NK-92 (cell line): ENCODE results near the gene SMAD3.

Experiments used
- DNase-seq: peaks from one replicate; lab custom pipeline; 2025; ENCODE audit not compliant: unreplicated experiment; lab: John Stamatoyannopoulos, UW

The SMAD3 gene

DNA sequence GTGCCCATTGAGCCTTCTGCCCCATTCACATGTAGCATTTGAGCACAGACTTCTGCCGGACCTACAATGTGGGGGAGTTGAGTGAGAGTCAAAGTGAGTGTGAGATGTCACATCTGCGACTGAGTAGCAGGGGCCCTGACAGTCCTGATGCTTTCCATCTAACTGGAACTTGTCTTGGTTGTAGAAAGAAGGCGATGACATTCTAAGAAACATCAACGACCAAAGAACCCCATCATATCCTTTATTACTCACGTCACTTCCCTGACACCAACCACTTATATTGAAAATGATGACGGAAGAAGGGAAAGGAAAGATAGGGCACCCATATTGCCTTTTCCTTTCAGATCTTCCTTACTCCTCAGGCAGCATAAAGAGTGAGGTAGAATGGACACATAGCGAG lies 30.5 kb downstream of the SMAD3 start:
- no peak for DNase-seq

DNA sequence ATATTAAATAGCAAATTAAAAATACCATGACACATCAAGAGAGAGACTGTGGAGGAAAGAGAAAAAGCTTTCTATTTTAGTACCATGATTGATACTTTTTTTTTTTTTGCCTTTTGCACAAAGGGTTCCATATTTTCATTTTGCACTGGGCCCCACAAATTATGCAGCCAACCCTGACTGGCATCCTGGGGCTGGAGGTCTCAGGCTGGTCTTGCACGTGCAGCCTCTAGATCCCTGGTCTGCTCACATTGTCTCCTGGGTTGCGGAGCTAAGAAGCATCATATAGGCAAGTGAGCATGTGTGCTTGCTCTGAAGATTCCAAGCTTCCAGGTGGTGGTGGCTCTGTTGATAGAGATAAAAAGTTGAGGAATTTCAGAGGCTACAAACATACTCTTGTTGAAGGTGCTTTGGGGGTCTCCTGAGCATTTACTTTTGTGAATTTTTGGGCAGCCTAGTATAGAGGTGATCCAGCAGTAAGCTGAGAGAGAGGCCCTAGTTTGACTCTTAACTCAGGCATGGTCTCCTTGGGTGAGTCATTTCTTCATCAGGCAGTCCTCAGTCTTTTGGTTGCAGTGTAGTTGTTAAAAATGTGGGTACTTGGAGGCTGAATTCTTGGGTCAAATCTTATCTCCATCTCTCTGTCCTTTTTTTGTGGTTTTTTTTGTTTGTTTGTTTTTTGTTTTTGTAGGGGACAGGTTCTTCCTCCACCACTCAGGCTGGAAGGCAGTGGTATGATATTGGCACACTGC lies 31.3 kb downstream of the SMAD3 start:
- no peak for DNase-seq

DNA sequence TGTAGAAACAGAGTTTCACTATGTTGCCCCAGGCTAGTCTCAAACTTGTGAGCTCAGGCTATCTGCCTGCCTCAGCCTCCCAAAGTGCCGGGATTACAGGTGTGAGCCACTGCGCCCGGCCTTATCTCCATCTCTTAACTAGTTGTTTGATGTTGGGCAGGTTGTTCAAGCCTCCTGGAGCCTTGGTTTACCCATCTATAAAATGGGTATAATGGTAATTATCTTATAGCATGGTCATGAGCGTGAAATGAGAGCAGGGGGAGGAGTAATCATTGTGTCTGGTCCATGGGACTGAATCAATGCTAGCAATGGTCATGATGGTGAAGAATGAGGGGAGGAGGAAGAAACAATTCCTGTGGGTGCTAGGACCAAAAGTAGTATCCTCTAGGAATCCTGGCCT lies 32.0 kb downstream of the SMAD3 start:
- no peak for DNase-seq

DNA sequence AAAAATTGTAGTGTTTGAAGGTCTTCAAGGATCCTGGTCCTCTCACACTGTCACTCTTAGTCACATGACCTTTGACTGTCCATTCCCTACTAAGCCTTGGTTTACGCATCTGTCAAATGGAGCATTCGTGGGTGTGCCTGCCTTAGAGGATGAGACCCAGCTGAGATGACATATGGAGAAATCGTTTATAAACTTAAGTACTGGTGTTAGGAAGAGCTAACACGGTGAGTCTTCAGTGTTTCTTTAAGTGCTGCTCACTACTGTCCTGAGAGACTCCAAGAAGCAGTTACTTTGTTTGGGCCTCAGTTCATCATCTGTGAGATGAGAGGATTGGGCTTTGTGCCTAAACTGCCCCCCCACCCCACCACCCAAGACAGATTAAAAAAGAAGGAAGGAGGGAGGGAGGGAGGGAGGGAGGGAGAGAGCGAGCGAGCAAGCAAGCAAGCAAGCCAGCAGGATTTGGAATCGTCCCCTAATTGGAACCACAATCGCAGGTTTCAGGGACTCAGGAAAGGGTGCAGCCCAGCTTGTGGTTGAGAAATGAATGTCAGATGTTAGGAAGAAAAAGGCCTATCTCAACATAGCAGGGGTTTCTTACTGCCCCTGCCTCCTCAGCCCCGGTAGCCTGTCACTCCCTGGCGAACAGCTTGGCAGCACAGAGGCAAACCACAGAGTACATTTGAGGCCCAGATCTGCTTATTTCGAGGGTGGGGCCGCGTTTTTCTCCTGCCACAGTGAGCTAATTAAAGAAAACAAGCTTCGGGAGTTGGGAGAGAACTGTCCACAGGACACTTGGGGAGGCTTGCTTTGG lies 32.7 kb downstream of the SMAD3 start:
- DNase-seq = no peak

DNA sequence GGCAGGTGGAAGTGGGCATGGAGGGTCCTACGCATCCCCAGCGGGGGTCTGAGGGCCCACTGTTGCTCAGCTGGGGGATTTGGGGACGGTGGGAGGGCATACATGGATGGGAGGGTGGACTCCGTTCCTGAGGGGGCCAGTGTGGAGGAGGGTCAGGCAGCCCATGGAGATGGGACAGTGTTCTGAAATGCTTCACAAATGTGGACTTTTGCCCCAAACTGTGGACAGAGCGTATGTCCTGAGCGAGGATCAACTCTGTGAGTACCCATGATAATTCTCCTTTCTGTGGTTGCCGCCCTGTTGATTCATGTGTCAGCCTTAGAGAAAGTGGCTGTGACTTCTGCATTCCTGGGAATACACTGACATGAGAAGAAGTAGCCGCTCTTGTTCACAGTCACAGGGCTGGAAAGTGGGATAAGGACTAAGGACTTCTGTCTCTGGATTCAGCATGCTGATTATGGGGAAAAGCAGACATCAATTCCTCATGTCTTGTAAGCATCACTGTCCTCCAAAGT lies 33.4 kb downstream of the SMAD3 start:
- no peak for DNase-seq

DNA sequence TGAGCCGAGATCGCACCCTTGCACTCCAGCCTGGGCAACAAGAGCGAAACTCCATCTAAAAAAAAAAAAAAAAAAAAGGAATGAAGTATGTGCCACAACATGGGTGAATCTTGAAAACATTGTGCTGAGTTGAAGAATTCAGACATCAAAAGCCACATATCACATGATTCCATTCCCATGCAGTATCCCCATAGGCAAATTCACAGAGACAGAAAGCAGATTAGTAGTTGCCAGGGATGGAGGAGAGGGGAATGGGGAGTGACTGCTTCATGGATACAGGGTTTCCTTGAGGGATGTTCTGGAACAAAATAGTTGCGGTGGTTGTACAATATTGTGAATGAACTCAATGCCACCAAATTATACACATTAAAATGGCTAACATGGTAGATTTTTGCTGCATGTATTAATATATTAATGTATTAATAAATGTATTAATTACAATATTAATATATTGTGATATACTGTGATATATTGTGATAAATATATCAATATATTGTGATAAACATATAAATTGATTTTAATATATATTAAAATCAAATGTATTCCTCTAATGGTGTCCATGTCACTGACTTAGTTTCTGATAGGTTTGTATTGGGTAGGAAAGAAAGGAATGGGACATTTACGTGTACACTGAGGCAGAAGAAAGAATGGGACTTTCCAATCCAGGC lies 34.9 kb downstream of the SMAD3 start:
- DNase-seq = no peak

DNA sequence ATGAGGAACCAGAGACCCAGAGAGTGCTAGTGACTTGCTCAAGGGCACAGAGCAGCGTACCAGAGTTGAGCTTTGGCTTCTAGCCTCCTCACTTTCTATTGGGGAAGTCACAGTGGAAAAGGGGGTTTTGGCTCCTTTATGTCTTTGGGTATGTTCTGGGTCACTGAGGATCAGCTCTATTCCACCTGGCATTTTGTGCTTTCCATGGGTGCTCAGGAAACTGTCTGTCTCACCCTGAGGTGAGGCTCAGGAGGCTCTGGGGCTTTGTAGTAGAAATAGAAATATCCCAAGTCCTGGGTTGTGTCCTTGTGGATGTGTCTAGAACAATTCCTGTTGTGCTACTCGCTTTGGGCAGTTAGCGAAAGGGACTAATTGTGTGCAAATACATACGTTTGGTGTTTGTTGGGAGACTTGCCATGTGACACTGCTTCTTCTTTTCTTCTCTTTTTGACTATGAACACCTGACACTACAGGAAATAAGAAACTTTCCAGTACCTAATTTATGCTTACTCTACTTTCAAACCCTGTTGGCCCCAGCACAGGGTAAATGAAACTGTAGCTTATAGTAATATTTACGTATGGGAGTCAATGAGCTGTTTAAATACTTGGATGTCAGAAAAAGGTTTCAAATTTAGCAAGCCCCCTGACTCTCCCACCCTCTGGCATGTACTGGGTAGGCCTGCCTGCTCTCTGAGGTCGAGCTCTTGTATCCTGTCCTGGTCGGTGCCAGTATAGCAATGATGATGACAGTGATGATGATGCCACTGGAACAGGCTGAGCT lies 35.6 kb downstream of the SMAD3 start:
- DNase-seq = no peak

DNA sequence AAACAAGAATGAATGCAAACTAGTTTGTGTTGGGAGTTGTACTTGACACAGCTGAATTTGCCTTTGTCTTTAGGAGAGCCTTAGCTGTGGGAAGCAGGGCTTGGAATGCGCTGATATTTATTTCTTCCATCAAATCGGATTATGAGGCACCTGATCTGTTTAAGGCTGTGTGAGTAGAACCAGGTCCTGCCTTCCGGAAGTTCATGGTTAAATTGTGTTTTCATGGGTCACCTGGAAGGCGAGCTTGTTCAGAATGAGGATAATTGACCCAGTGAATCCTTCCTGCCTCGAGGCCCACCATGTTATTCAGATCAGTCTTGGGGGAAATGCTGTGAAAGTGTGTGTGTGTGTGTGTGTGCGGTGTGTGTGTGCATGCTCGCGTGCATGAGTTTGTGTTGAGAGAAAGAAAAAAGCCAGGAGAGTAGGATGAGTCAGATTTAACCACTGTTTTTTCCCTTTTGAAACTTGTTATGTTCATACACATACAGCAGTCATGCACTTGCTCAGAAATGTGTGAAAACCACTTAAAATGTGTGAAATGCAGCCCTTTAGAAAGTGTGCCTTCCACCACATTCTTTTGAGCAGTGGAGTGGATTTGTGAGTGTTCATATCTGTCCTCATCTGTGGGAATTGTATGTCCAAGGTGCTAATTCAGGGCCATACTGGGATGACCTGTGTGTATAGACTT lies 36.7 kb downstream of the SMAD3 start:
- DNase-seq = no peak

DNA sequence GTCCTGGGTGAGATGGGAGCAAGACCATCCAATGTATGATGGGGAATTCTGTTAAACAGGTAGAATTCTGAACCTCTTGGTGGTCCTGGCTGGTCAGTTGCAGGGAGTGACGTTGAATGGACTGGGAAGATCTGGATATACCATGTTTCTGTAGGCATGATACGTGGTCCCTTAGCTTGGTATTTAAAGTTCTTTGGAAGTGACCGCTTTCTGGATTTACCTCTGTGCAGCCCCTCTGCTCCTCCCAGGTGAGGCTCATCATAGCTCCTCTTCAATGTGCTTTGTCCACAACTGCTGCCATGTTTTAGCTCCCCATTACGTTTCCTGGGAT lies 37.2 kb downstream of the SMAD3 start:
- no peak for DNase-seq

DNA sequence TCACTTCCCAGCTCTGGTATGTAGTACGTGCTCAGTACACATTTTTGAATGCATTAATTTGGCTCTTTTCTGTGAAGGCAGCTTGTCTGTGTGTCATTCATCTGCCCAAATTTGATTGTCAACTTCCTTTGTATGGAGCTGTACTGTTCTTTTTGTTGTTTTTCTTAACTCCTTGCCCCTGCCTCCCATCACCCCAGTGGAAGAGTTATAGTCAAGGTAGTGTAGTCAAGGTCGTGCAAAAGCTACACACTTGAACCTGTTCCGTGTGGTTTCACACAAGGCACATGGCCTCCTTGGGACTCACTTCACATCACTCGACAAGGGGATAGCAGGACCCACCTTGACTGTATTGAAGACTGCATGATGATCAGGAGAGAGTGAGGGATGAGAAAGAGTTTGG lies 37.6 kb downstream of the SMAD3 start:
- DNase-seq = no peak

DNA sequence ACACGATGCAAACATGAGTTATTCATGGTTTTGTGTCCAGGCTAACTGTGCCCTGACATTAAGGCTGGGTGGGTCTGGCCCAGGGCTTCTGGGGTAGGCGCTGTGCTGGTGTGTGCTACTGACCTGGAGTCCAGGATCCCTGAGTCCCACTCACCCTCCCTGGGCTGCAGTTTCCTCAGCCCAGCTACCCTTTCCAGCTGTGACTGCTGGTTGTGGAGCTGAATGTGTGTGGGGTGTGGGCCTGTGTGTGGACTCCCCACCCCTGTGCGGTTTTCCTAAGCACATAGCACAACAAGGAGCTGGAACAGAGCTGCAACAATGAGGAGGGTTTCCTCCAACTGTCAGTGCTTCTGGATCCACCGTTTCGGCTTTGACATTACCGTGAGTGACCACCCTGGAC lies 38.0 kb downstream of the SMAD3 start:
- no peak for DNase-seq

DNA sequence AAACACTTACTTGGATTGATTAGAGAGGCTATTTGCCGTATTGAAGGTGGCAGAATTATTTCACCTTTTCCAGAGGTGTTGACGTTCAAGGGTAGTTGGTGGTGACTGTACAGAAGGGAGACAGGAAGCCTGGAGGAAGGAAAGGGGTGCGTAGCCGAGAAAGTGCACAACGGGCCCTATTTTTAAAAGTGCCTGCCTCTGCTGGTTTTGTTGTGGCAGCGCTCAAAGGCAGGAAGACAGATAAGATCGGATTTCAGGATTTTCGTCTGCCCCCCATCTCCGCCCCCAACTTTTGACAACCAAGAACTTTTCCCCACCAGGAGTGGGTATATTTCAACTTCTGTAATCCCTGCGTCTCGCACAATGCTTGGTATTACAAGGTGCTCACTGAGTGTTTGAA lies 38.5 kb downstream of the SMAD3 start:
- DNase-seq = no peak

DNA sequence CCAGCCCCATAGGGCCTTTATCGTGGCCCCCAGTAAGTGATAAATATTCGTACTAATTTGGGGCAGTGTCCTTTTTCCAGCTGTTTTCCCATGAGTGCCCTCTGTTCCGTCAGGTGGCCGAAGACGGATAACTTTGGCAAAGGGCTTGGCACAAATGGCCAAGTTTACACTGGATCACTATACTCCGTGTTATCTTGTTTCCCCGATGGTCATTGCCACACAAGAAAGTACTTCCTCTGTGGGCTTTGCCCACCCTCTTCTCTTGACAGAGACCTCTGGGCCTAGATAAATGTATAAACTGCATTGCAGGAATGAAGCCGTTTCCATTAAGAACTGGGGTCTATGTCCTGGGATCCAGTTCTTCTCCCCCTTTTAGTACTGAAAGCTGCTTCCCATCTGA lies 39.1 kb downstream of the SMAD3 start:
- no peak for DNase-seq

DNA sequence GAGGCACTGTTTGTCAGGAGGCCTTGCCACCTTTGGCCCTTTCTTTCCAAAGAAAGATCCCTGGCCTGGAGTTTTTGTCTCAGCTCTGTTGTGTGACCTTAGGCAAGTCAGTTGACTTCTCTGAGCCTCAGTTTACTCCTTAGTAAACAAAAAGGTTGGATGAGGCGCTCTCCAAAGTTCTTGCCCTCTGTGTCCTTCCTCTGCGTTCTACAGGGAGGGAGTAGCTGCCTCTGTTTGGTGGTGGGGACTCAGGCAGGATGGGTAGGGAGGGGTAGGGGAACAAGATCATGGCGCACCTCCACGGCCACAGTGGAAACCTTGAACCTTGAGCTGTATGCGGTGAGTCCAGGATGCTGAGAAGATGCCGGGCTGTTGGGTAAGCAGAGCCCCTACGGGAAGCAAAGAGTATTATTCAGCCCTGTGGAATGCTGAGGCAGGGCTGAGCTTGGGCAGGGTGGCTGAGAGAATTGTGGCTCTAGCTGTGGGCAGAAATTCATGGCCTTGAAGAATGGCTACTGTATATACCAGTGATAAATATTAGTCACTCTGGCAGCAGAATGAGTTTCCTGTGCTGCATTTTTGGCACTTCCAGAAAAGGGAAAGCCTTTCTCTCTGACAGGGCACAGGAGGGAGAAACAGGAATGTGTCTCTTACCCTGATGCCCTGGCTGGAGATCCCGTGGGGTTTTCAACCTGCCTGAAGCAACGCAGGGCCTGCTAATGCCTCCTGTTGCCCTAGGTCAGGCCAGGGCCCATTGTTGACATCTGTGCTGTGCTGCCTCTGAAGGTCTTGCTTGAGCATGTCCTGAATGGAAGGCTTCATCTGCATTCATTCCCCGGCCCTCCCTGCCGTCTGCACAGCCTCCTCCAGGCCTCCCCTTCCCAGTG lies 39.9 kb downstream of the SMAD3 start:
- DNase-seq = no peak

DNA sequence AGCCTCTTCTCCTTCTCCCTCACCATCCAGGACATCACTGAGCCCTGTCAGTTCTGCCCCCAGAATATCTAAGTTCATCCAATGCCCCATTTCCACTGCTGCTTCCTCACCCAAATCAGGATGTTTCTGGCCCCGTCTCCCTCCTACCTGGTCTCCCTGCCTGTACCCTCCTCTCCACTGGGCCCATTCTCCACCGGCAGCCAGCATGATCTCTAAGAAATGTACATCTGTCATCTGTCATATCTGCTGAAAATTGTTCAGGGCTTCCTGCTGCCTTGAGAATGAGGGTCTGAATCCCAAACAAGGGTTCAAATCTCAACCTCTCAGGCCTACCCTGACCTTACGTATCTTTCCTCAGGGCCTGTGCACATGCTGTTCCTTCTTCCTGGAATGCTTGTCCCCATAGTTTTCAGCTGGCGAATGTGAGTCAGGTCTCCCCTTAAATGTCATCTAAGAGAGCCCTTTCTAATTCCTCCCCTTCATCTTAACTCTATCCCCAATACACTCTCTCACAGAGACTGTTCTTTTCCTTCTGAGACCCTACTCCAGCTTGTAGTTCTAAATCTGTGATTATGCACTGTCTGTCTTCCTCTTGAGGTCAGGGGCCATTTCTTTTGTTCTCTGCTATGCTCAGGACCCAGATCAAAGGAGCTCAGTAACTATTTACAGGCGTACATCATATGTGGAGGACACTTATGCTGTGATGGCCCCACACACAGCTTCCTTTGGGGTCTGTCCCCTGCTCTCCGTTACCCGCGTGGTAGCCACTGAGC lies 40.8 kb downstream of the SMAD3 start:
- no peak for DNase-seq

DNA sequence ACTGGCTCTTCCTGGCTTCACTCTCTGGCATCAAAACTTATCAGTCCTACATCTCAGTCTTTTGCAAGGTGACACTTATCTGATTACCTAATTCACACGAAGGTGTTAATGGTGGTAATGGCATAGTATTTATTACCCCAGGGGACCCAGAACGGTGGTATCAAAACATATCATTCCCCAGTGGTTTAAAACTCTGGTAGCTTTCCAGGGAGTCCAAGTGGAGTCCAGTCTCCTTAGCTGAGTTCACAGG lies 41.3 kb downstream of the SMAD3 start:
- no peak for DNase-seq

DNA sequence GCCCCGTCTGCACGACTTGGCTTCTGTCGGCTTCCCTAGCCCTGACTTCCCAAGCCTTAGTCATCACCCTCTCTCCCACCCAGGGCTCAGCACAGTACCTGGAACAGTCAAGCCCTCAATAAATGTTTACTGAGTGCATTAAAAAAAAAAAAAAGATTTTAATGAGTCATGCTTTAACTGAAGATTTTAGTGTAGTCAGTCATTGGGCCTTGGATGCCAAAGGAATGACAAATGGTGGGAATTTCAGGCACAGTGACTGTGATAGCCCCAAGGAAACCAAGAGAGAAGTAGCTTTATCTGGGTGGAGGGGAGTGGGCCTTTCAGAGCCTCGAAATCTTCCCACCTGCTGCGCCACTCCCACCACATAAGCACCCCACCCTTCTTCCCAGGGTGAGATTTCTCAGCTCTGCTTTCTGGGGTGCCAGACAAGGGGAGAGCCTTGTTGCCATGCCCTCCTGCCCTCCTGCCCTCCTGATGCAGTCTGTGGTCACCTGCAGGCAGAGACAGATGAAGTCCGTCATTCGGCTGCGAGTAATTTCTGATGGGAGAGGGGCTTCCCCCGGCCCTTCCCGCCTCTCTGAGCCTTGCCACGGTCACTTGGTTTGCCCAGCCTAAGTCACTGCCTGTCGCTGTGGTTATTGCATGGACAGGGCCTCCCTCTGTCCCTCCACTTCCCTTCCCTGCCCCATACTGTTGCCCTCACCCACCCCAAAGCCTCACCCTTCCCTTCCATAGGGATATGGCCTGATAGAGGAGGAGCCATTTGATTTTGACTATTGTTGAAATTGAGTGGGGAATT lies 41.8 kb downstream of the SMAD3 start:
- DNase-seq = no peak
